HCT116 (cell line): ENCODE data around the gene IER5L. TPM values are rescaled to one million over a fixed set of nuclear protein-coding genes. Genes with fewer than 3 reads are reported as not detected.
"Not testable (repeated sequence)": the region's sequence is repeated elsewhere in the genome, so short reads cannot be mapped to it uniquely, and the experiment has no call there.

ENCODE experiments used
- ATAC-seq: fragments of 200-7000 bp; cut with Tn5 transposase; 2 replicates; pipeline ENCODE4 v1.9.1; 2020; ENCODE audit warnings: mild to moderate bottlenecking, moderate library complexity
- BruUV-seq: library from RNA; stranded (reverse); fragments of 400-500 nt; replicated peaks from 2 replicates; lab custom pipeline; 2021; lab: Mats Ljungman, UMichigan
- CTCF ChIA-PET: fragments of 300-600 bp; sonication (Branson Sonifier 250); formaldehyde crosslinking; loops from one replicate; lab custom pipeline; 2021; ENCODE audit warnings: antibody characterized with exemption; lab: Charles Lee
- POLR2A ChIA-PET: fragments of 300-600, 350-600 bp; sonication (Branson Sonifier 250); formaldehyde crosslinking; loops from one replicate; lab custom pipeline; 2021; ENCODE audit warnings: antibody characterized with exemption; lab: Charles Lee
- RAD21 ChIA-PET, 2 experiments: fragments of 300-600 bp; sonication (Branson Sonifier 250); formaldehyde crosslinking; loops; one replicate each; lab custom pipeline; 2023; ENCODE audit warnings: low total read pairs in 2 of 2; ENCODE audit not compliant: uncharacterized antibody in 2 of 2, unreplicated experiment in 2 of 2, low non-redundant PET in 1 of 2; lab: Charles Lee
- DNase-seq: peaks from one replicate; pipeline ENCODE4 v3.0.0-alpha.2; 2010; ENCODE audit warnings: low read depth, low spot score
- H2AFZ ChIP-seq: fragments of 200-600 bp; shearing (Covaris generic), sonication (generic); 2 replicates; pipeline ENCODE4 v1.6.1; 2017; ENCODE audit warnings: low read depth, mixed run types, mixed read lengths, antibody characterized with exemption, low read length; ENCODE audit not compliant: poor library complexity, severe bottlenecking
- H3K27ac ChIP-seq: 2 replicates; pipeline ENCODE4 v1.5.1; 2012; ENCODE audit warnings: low read depth, low read length
- H3K27me3 ChIP-seq: fragments of 200-600 bp; sonication (generic); 2 replicates; pipeline ENCODE4 v1.6.1; 2016; ENCODE audit warnings: mixed run types, low read length, mixed read lengths; ENCODE audit not compliant: insufficient read depth
- H3K36me3 ChIP-seq, 2 experiments: fragments of 200-500 bp in 1 of 2; fragments of 200-600 bp in 1 of 2; sonication (Bioruptor generic) in 1 of 2; sonication (generic) in 1 of 2; 2 replicates each; pipeline versions ENCODE4 v1.5.1 to v1.6.1; 2014 to 2016; ENCODE audit warnings: low read length in 2 of 2, inconsistent platforms in 1 of 2, mixed read lengths in 1 of 2, mixed run types in 1 of 2; ENCODE audit not compliant: insufficient read depth in 2 of 2, control insufficient read depth in 1 of 2
- H3K4me1 ChIP-seq, 2 experiments: fragments of 200-600 bp in 1 of 2; sonication (generic) in 1 of 2; 2 replicates each; pipeline versions ENCODE4 v1.5.1 to v1.6.1; 2012 to 2017; ENCODE audit warnings: low read length in 2 of 2, inconsistent platforms in 1 of 2, mild to moderate bottlenecking in 1 of 2, mixed read lengths in 1 of 2, mixed run types in 1 of 2, moderate library complexity in 1 of 2; ENCODE audit not compliant: insufficient read depth in 2 of 2, control insufficient read depth in 1 of 2
- H3K4me2 ChIP-seq: fragments of 200-600 bp; sonication (generic); 2 replicates; pipeline ENCODE4 v1.6.1; 2017; ENCODE audit warnings: mixed run types, low read length, mixed read lengths
- H3K4me3 ChIP-seq, 2 experiments: fragments of 200-600 bp in 1 of 2; sonication (generic) in 1 of 2; replicated peaks in 1 of 2; 2 replicates each; pipeline ENCODE4 v1.5.1; 2011 to 2016; ENCODE audit warnings: low read length in 2 of 2, control low read depth in 1 of 2, low read depth in 1 of 2, mild to moderate bottlenecking in 1 of 2, mixed read lengths in 1 of 2, mixed run types in 1 of 2
- H3K79me2 ChIP-seq: fragments of 200-600 bp; sonication (generic); 2 replicates; pipeline ENCODE4 v1.6.1; 2017; ENCODE audit warnings: mild to moderate bottlenecking, mixed run types, low read length, moderate library complexity, mixed read lengths; ENCODE audit not compliant: insufficient read depth
- H3K9ac ChIP-seq: fragments of 200-600 bp; sonication (generic); 2 replicates; pipeline ENCODE4 v1.6.1; 2016; ENCODE audit warnings: low read length, mixed read lengths
- H3K9me2 ChIP-seq: fragments of 200-600 bp; sonication (generic), shearing (Covaris generic); 2 replicates; pipeline ENCODE4 v1.6.1; 2017; ENCODE audit warnings: mixed run types, mild to moderate bottlenecking, moderate library complexity; ENCODE audit not compliant: insufficient read depth
- H3K9me3 ChIP-seq, 2 experiments: fragments of 200-500 bp in 1 of 2; fragments of 200-600 bp in 1 of 2; sonication (Bioruptor generic) in 1 of 2; sonication (generic) in 1 of 2; 2 replicates each; pipeline ENCODE4 v1.6.1; 2014 to 2017; ENCODE audit warnings: low read length in 2 of 2, mixed read lengths in 2 of 2, inconsistent platforms in 1 of 2, low read depth in 1 of 2, mild to moderate bottlenecking in 1 of 2, mixed run types in 1 of 2, moderate library complexity in 1 of 2; ENCODE audit not compliant: control insufficient read depth in 1 of 2, insufficient read depth in 1 of 2
- H4K20me1 ChIP-seq: fragments of 200-600 bp; sonication (generic), shearing (Covaris generic); 2 replicates; pipeline ENCODE4 v1.6.1; 2017; ENCODE audit warnings: mixed run types, mild to moderate bottlenecking, moderate library complexity; ENCODE audit not compliant: insufficient read depth
- EGR1 ChIP-seq: IDR thresholded peaks from 2 replicates; pipeline ENCODE4 v1.6.1; 2012; ENCODE audit warnings: low read depth
- ELF1 ChIP-seq: IDR thresholded peaks from 2 replicates; pipeline ENCODE4 v1.6.1; 2012; ENCODE audit warnings: low read depth, borderline replicate concordance
- EZH2 ChIP-seq: fragments of 200-600 bp; sonication (generic); IDR thresholded peaks from 2 replicates; pipeline ENCODE4 v1.6.1; 2017; ENCODE audit warnings: antibody characterized with exemption, mixed run types
- EZH2phosphoT487 ChIP-seq: fragments of 200-600 bp; IDR thresholded peaks from 2 replicates; pipeline ENCODE4 v1.6.1; 2018; ENCODE audit warnings: antibody characterized with exemption, borderline replicate concordance
- FOSL1 ChIP-seq: IDR thresholded peaks from 2 replicates; pipeline ENCODE4 v1.6.1; 2012; ENCODE audit warnings: low read depth
- POLR2AphosphoS5 ChIP-seq: IDR thresholded peaks from 2 replicates; pipeline ENCODE4 v1.6.1; 2011; ENCODE audit warnings: mild to moderate bottlenecking, low read depth, low read length, moderate library complexity
- RAD21 ChIP-seq: IDR thresholded peaks from 2 replicates; pipeline ENCODE4 v1.6.1; 2012; ENCODE audit warnings: low read depth, mild to moderate bottlenecking
- SIN3A ChIP-seq: IDR thresholded peaks from 2 replicates; pipeline ENCODE4 v1.6.1; 2012; ENCODE audit warnings: low read depth
- SRF ChIP-seq: IDR thresholded peaks from 2 replicates; pipeline ENCODE4 v1.6.1; 2012; ENCODE audit warnings: low read depth
- YY1 ChIP-seq: IDR thresholded peaks from 2 replicates; pipeline ENCODE4 v1.6.1; 2011; ENCODE audit warnings: low read length, low read depth, moderate library complexity, mild to moderate bottlenecking; ENCODE audit not compliant: insufficient replicate concordance; ENCODE audit errors: extremely low read depth
- ZFX ChIP-seq: fragments of 450-650 bp; IDR thresholded peaks from 2 replicates; pipeline ENCODE4 v1.6.1; 2017
- ZNF274 ChIP-seq: fragments of 200-500 bp; sonication (Bioruptor generic); IDR thresholded peaks from 2 replicates; pipeline ENCODE4 v1.6.1; 2014; ENCODE audit warnings: mild to moderate bottlenecking, low read depth, low read length, inconsistent platforms
- intact Hi-C: fragments of 100-400 bp; cut with micrococcal nuclease; formaldehyde crosslinking; loops from 2 replicates; pipeline ENCODE4 v1.10.0; 2022
- total RNA-seq: library from RNA; stranded (reverse); gene quantifications from one replicate; pipeline ENCODE4 v1.2.1, GENCODE V29; 2021; ENCODE audit not compliant: unreplicated experiment
- TF ChIP-seq, protein P1 (sequence below): IDR thresholded peaks from 2 replicates; pipeline ENCODE4 v1.6.1; 2012
- TF ChIP-seq, protein P2 (sequence below): IDR thresholded peaks from 2 replicates; pipeline ENCODE4 v1.6.1; 2012

The IER5L gene
- total RNA-seq, 1 experiment from 2014 or later, result 195 TPM

DNA sequence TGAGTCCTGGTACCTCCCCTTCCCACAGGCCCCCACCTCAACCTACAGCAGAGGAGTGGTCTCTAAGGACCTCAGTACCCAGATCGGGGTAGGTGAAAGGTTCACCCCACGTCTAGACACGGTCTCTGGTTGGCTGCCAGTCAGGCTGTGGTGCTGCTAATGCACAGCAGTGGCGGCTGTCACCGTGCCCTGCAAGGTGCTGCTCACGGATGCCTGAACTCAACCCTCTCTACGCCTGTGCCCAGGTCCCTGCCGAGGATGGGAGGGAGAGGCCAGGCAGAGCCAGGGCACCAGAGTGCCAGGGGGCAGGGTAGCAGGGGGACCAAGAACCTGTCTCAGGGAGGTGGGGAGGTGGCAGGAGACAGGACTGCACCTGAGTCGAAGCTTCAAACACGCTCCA, 14.3 kb downstream of the IER5L start:
- intact Hi-C loops, result no loop called here
- Histone ChIP-seq H3K36me3 (no peaks in the 10 kb centered on the region), H2AFZ (no peak overlapping the region), H3K4me2 (no peak overlapping the region), H3K79me2 (no peaks in the 10 kb centered on the region), H4K20me1 (no peaks in the 10 kb centered on the region), H3K27ac (peak overlapping the region; percentile 33), H3K4me1 (peaks cover 48 to 61% of the 10 kb centered on the region in 2 experiments), H3K9me3 (no peaks in the 10 kb centered on the region), H3K9ac (no peak overlapping the region), H3K27me3 (no peaks in the 10 kb centered on the region), H3K4me3 (no peak overlapping the region), H3K9me2 (no peaks in the 10 kb centered on the region)
- CTCF ChIA-PET, result interaction anchor here (1.3 to 1.6 kb wide), 2 partner anchors 21 to 23 kb away, joined by 3 to 5 read pairs; no protein-coding TSS in a partner anchor
- RAD21 ChIA-PET, result no interaction called here
- BruUV-seq, result no TSS peak
- POLR2A ChIA-PET, result interaction anchor here (1.5 kb wide), 1 partner anchor 14 kb away, joined by 4 read pairs; the partner anchor contains the start of gene IER5L
- DNase-seq (no peak), ATAC-seq (no peak)
- TF ChIP-seq EZH2 (no peak), ZNF274 (no peak), YY1 (no peak), SRF (no peak), EZH2phosphoT487 (no peak), POLR2AphosphoS5 (no peak), FOSL1 (no peak), EGR1 (no peak), SIN3A (no peak), ELF1 (no peak), ZFX (no peak), RAD21 (no peak)
- TF ChIP-seq, protein P1, sequence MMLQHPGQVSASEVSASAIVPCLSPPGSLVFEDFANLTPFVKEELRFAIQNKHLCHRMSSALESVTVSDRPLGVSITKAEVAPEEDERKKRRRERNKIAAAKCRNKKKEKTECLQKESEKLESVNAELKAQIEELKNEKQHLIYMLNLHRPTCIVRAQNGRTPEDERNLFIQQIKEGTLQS, result no peak
- TF ChIP-seq, protein P2, sequence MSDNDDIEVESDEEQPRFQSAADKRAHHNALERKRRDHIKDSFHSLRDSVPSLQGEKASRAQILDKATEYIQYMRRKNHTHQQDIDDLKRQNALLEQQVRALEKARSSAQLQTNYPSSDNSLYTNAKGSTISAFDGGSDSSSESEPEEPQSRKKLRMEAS, result no peak

DNA sequence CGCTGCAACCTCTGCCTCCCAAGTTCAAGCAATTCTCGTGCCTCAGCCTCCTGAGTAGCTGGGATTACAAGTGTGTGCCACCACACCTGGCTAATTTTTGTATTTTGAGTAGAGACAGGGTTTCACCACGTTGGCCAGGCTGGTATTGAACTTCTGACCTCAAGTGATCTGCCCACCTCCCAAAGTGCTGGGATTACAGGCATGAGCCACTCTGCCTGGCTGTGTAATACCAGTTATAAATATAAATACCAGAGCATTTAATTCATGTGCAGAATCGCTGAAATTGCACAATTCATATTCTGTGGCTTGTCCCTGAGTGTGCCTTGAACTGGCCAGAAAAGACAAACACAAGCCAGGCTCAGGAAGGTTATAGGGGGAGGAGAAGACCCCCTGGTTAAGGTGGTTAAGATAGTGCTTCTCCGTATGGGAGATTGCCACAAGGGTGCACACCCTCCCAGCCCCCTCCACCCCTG, 14.8 kb downstream of the IER5L start:
- intact Hi-C loops, ATAC-seq, H3K9me3 ChIP-seq, H3K27ac ChIP-seq, H4K20me1 ChIP-seq, RAD21 ChIA-PET, BruUV-seq, H3K79me2 ChIP-seq, H3K27me3 ChIP-seq, DNase-seq, H3K36me3 ChIP-seq, H3K9ac ChIP-seq, H3K4me3 ChIP-seq, H3K4me2 ChIP-seq, H3K9me2 ChIP-seq, H2AFZ ChIP-seq: not testable (repeated sequence)
- ChIA-PET CTCF (interaction anchor here (1.5 to 1.6 kb wide), 2 partner anchors 20 kb away, joined by 5 read pairs; no protein-coding TSS in a partner anchor), POLR2A (interaction anchor here (1.0 kb wide), 2 partner anchors 11 to 15 kb away, joined by 3 read pairs; partner anchors contain the start of gene IER5L)
- peaks cover 43 to 56% of the 10 kb centered on the region in 2 experiments for H3K4me1 ChIP-seq
